Sigmoid colon (tissue), 4 donors: ENCODE measurements around the gene RASD2.

Experiments
- EP300 ChIP-seq, 4 donors: sonication (generic); formaldehyde crosslinking; IDR thresholded peaks; one replicate each; pipeline ENCODE4 v1.6.1; 2017; ENCODE audit warnings: antibody characterized with exemption in 4 of 4
- POLR2A ChIP-seq, 2 donors: fragments of 450-650 bp; IDR thresholded peaks; one replicate each; pipeline ENCODE4 v1.6.1; 2016; ENCODE audit warnings: antibody characterized with exemption in 2 of 2, mild to moderate bottlenecking in 2 of 2, moderate library complexity in 2 of 2
- POLR2AphosphoS5 ChIP-seq, 4 donors: sonication (generic); formaldehyde crosslinking; IDR thresholded peaks; one replicate each; pipeline ENCODE4 v1.6.1; 2017; ENCODE audit warnings: antibody characterized with exemption in 4 of 4
- TF ChIP-seq, protein P1 (sequence below), 4 experiments: fragments of 450-650 bp in 3 of 4; fragments of 200-600 bp in 1 of 4; IDR thresholded peaks; one replicate each; pipeline ENCODE4 v1.5.1; 2016 to 2019; ENCODE audit warnings: antibody characterized with exemption in 4 of 4, mild to moderate bottlenecking in 3 of 4, moderate library complexity in 2 of 4

DNA sequence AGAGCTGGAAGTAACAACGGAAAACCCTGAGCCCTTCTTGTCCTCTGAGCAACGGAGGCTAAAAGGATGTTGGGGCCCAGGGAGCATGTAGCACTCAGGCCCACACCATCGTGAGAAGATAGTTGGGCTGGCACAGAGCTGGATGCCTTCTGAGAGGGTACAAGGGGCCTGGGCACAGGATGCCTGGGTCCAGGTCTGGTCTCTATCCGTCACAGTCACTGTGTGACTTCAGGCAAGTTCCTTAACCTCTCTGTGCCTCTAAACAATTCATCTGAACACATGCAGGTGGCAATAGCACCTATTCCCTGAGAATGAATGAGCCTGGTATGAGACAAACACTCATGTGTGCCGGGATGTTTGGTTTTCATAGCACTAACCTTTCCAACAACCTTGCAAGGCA lies 47.3 kb downstream of the RASD2 start:
- TF ChIP-seq POLR2A (IDR thresholded peaks at IDR 0.05) (no peak), POLR2AphosphoS5 (IDR thresholded peaks at IDR 0.05) (no peak), EP300 (IDR thresholded peaks at IDR 0.05) (no peak)
- TF ChIP-seq, protein P1, sequence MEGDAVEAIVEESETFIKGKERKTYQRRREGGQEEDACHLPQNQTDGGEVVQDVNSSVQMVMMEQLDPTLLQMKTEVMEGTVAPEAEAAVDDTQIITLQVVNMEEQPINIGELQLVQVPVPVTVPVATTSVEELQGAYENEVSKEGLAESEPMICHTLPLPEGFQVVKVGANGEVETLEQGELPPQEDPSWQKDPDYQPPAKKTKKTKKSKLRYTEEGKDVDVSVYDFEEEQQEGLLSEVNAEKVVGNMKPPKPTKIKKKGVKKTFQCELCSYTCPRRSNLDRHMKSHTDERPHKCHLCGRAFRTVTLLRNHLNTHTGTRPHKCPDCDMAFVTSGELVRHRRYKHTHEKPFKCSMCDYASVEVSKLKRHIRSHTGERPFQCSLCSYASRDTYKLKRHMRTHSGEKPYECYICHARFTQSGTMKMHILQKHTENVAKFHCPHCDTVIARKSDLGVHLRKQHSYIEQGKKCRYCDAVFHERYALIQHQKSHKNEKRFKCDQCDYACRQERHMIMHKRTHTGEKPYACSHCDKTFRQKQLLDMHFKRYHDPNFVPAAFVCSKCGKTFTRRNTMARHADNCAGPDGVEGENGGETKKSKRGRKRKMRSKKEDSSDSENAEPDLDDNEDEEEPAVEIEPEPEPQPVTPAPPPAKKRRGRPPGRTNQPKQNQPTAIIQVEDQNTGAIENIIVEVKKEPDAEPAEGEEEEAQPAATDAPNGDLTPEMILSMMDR (IDR thresholded peaks at IDR 0.05) = no peak
